Spleen (tissue), 7 donors: Measurements from ENCODE around the gene HSD17B12.

Source experiments
- CTCF ChIP-seq, 11 experiments: fragments of 200-600 bp in 7 of 11; fragments of 450-650 bp in 4 of 11; sonication (generic) in 4 of 11; IDR thresholded peaks in 8 of 11; conservative IDR thresholded peaks in 3 of 11; 1 replicate in 7 of 11; 2 replicates in 4 of 11; pipeline versions ENCODE4 v1.4.0 to v1.8.0; 2016 to 2021; ENCODE audit warnings: antibody characterized with exemption in 11 of 11, inconsistent platforms in 4 of 11, mild to moderate bottlenecking in 1 of 11
- POLR2A ChIP-seq, 3 donors: fragments of 450-650 bp; IDR thresholded peaks; one replicate each; pipeline ENCODE4 v1.5.1; 2017; ENCODE audit warnings: antibody characterized with exemption in 3 of 3, mild to moderate bottlenecking in 1 of 3
- donor health status: DM: no; HTN: no; CAD: no; lungs with moderate emphysema.
- donor health status: DM: no; HTN: no; CAD: no.
- donor health status: DM: no; HTN: no; CAD: no.

- no peak for TF ChIP-seq POLR2A (IDR thresholded peaks at IDR 0.05)
- TF ChIP-seq CTCF (IDR thresholded peaks at IDR 0.05 in 8 of 11, conservative IDR thresholded peaks at IDR 0.05 in 3 of 11), result no peak
These were observed 934 bp downstream of the HSD17B12 start for GRCh38 chr11:43681401-43681942.
